Neural progenitor cell (in vitro differentiated cells): ENCODE data around the gene SLC25A2. TPM values are rescaled to one million over a fixed set of nuclear protein-coding genes. Genes with fewer than 3 reads are reported as not detected.

Source experiments
- DNase-seq: peaks from one replicate; pipeline ENCODE4 v3.0.0-alpha.2; 2016; ENCODE audit warnings: low spot score
- H2AFZ ChIP-seq: fragments of 200-600 bp; sonication (generic); replicated peaks from 2 replicates; pipeline ENCODE4 v1.6.1; 2016; ENCODE audit warnings: antibody characterized with exemption
- H3F3A ChIP-seq: fragments of 200-600 bp; sonication (generic); 2 replicates; pipeline ENCODE4 v1.6.1; 2016; ENCODE audit warnings: antibody characterized with exemption, low read depth
- H3K27ac ChIP-seq: fragments of 200-600 bp; sonication (generic); 2 replicates; pipeline ENCODE4 v1.5.1; 2016; ENCODE audit warnings: mild to moderate bottlenecking
- H3K27me3 ChIP-seq: fragments of 200-600 bp; sonication (generic); 2 replicates; pipeline ENCODE4 v1.6.1; 2016; ENCODE audit warnings: mild to moderate bottlenecking, moderate library complexity
- H3K36me3 ChIP-seq: fragments of 200-600 bp; sonication (generic); 2 replicates; pipeline ENCODE4 v1.5.1; 2016
- H3K4me1 ChIP-seq: fragments of 200-600 bp; sonication (generic); 2 replicates; pipeline ENCODE4 v1.6.1; 2016; ENCODE audit warnings: mixed run types
- H3K4me2 ChIP-seq: fragments of 200-600 bp; sonication (generic); 2 replicates; pipeline ENCODE4 v1.6.1; 2016
- H3K4me3 ChIP-seq: fragments of 200-600 bp; sonication (generic); 2 replicates; pipeline ENCODE4 v1.5.1; 2016
- H3K79me2 ChIP-seq: fragments of 200-600 bp; sonication (generic); 2 replicates; pipeline ENCODE4 v1.6.1; 2016; ENCODE audit warnings: low read depth
- H3K9ac ChIP-seq: fragments of 200-600 bp; sonication (generic); 2 replicates; pipeline ENCODE4 v1.6.1; 2016
- H3K9me3 ChIP-seq: fragments of 200-600 bp; sonication (generic); 2 replicates; pipeline ENCODE4 v1.5.1; 2016; ENCODE audit warnings: low read depth
- H4K20me1 ChIP-seq: fragments of 200-600 bp; sonication (generic); 2 replicates; pipeline ENCODE4 v1.6.1; 2016; ENCODE audit warnings: low read depth
- H3K27ac Mint-ChIP-seq: 3 replicates; pipeline ENCODE4 v1.8.0; 2021; ENCODE audit warnings: mixed read lengths
- H3K27me3 Mint-ChIP-seq: 2 replicates; pipeline ENCODE4 v1.8.0; 2022; ENCODE audit warnings: low read depth, mild to moderate bottlenecking, inconsistent platforms, moderate library complexity, mixed read lengths; ENCODE audit not compliant: insufficient read depth
- H3K36me3 Mint-ChIP-seq: 3 replicates; pipeline ENCODE4 v1.8.0; 2021; ENCODE audit warnings: mixed read lengths
- H3K4me1 Mint-ChIP-seq: 3 replicates; pipeline ENCODE4 v1.8.0; 2021; ENCODE audit warnings: mixed read lengths
- H3K4me3 Mint-ChIP-seq: 3 replicates; pipeline ENCODE4 v1.8.0; 2021; ENCODE audit warnings: mild to moderate bottlenecking, moderate library complexity, mixed read lengths
- H3K9me3 Mint-ChIP-seq: 3 replicates; pipeline ENCODE4 v1.8.0; 2020; ENCODE audit warnings: mixed read lengths
- EZH2 ChIP-seq: fragments of 200-600 bp; sonication (generic); IDR thresholded peaks from 2 replicates; pipeline ENCODE4 v1.6.1; 2017; ENCODE audit warnings: antibody characterized with exemption, mild to moderate bottlenecking, moderate library complexity
- EZH2phosphoT487 ChIP-seq: fragments of 200-600 bp; sonication (generic); IDR thresholded peaks from 2 replicates; pipeline ENCODE4 v1.6.1; 2017; ENCODE audit warnings: antibody characterized with exemption
- total RNA-seq: library from RNA; depleted of rRNA; stranded (reverse); fragments of >200 nt; gene quantifications from 2 replicates; pipeline ENCODE4 v1.2.3, GENCODE V29; 2015; ENCODE audit warnings: low replicate concordance
- TF ChIP-seq, protein P1 (sequence below): fragments of 200-600 bp; sonication (generic); IDR thresholded peaks from 2 replicates; pipeline ENCODE4 v1.5.1; 2017; ENCODE audit warnings: antibody characterized with exemption, mild to moderate bottlenecking

The SLC25A2 gene
- total RNA-seq, 1 donor from 2014 or later: 0.22 TPM

DNA sequence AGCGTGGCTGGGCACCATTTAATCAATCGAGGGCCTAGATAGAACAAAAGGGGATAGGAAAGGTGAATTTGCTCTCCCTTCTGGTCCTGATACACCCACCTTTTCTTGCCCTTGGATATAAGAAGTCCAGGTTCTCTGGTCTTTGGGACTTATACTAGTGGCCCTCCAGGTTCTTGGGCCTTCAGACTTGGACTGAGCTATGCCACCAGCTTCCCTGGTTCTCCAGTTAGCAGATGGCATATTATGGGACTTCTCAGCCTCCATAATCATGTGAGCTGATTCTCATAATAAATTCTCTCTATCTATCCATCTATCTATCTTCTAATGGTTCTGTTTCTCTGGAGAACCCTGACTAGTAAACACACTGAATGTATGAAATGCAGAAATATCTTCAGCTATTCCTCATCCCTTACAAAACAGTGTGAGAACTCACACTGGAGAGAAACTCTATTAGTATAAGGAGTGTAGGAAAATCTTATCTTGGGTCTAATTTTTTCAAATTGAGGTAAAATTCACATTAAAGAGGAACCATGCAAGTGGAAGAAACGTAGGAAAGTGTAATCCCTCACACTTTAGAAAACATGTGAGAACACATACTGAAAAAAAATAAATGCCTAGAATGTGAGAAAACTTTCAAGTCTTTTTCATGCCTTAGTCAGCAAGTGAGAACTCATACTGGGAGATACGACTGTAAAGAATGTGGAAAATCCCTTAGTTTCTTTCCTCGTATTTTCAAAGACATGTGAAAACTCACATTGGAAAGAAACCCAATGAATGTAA lies 43.2 kb downstream of the SLC25A2 start:
- H3K4me1 ChIP-seq: no peaks in the 10 kb centered on the region
- no peaks in the 10 kb centered on the region for H3K27me3 ChIP-seq
- Mint-ChIP-seq H3K4me3 (no peak overlapping the region), H3K27ac (no peak overlapping the region), H3K9me3 (peaks cover 80% of the 10 kb centered on the region), H3K27me3 (peaks cover 3% of the 10 kb centered on the region), H3K4me1 (no peaks in the 10 kb centered on the region), H3K36me3 (peaks cover 8% of the 10 kb centered on the region)
- DNase-seq: peak; percentile 11
- no peaks in the 10 kb centered on the region for H3K79me2 ChIP-seq
- no peaks in the 10 kb centered on the region for H3K36me3 ChIP-seq
- H3K4me3 ChIP-seq: no peak overlapping the region
- no peak overlapping the region for H3K4me2 ChIP-seq
- H3K27ac ChIP-seq: no peak overlapping the region
- H3K9me3 ChIP-seq: peaks cover 56% of the 10 kb centered on the region
- H3F3A ChIP-seq: no peaks in the 10 kb centered on the region
- no peak overlapping the region for H2AFZ ChIP-seq
- TF ChIP-seq, protein P1, sequence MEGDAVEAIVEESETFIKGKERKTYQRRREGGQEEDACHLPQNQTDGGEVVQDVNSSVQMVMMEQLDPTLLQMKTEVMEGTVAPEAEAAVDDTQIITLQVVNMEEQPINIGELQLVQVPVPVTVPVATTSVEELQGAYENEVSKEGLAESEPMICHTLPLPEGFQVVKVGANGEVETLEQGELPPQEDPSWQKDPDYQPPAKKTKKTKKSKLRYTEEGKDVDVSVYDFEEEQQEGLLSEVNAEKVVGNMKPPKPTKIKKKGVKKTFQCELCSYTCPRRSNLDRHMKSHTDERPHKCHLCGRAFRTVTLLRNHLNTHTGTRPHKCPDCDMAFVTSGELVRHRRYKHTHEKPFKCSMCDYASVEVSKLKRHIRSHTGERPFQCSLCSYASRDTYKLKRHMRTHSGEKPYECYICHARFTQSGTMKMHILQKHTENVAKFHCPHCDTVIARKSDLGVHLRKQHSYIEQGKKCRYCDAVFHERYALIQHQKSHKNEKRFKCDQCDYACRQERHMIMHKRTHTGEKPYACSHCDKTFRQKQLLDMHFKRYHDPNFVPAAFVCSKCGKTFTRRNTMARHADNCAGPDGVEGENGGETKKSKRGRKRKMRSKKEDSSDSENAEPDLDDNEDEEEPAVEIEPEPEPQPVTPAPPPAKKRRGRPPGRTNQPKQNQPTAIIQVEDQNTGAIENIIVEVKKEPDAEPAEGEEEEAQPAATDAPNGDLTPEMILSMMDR: no peak
- TF ChIP-seq EZH2phosphoT487: no peak
- no peak for TF ChIP-seq EZH2
- no peak overlapping the region for H3K9ac ChIP-seq
- no peaks in the 10 kb centered on the region for H4K20me1 ChIP-seq

DNA sequence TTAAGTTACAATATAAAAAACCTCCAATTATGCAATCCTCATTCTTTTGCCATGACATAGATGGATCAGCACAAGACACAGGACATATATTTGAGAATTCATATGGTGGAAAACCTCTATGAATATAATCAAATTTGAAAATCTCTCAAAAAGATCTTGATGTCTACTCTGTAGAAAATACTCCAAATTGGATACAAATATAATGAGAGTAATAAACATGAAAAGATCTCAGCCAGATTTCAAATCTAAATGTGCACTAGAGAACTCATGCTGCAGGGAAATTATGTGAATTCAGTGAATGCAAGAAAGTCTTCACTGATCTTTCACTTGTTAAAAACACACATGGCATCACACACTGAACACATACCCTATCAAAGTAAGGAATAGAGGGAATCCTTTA lies 44.9 kb downstream of the SLC25A2 start:
- Histone ChIP-seq H4K20me1 (no peaks in the 10 kb centered on the region), H2AFZ (no peak overlapping the region), H3K79me2 (no peaks in the 10 kb centered on the region), H3K9ac (no peak overlapping the region), H3K27me3 (no peaks in the 10 kb centered on the region), H3K9me3 (peaks cover 63% of the 10 kb centered on the region), H3K4me1 (no peaks in the 10 kb centered on the region), H3F3A (no peaks in the 10 kb centered on the region), H3K36me3 (no peaks in the 10 kb centered on the region), H3K4me3 (no peak overlapping the region), H3K27ac (no peak overlapping the region), H3K4me2 (no peak overlapping the region)
- no peak for TF ChIP-seq EZH2phosphoT487
- TF ChIP-seq, protein P1: no peak
- no peak for TF ChIP-seq EZH2
- Mint-ChIP-seq H3K9me3 (peaks cover 83% of the 10 kb centered on the region), H3K36me3 (peaks cover 6% of the 10 kb centered on the region), H3K27ac (no peak overlapping the region), H3K4me3 (no peak overlapping the region), H3K4me1 (no peaks in the 10 kb centered on the region), H3K27me3 (peaks cover 3% of the 10 kb centered on the region)
- no peak for DNase-seq

DNA sequence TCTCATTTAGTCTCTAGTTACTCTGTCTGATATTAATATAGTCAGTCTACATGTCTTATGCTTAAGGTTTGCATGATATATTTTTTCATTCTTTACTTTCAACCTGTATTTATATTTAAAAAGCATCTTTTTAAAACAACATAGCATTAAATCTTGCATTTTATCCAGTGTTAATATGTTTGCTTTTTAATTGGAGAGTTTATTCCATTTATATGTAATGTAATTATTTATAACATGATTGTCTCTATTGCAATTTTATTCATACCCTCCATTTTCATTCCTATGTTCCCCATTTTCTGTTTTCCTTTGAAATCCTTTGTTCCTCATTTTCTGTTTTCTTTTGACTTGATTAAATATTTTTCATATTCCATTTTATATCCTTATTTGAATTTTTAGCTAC lies 45.4 kb downstream of the SLC25A2 start:
- H3K9me3 Mint-ChIP-seq: peaks cover 83% of the 10 kb centered on the region
- Histone ChIP-seq H3F3A (no peaks in the 10 kb centered on the region), H4K20me1 (no peaks in the 10 kb centered on the region), H3K4me3 (no peak overlapping the region), H3K9ac (no peak overlapping the region), H3K4me2 (no peak overlapping the region), H2AFZ (no peak overlapping the region), H3K27ac (no peak overlapping the region), H3K4me1 (no peaks in the 10 kb centered on the region), H3K27me3 (no peaks in the 10 kb centered on the region), H3K9me3 (peaks cover 68% of the 10 kb centered on the region), H3K79me2 (no peaks in the 10 kb centered on the region), H3K36me3 (no peaks in the 10 kb centered on the region)
- no peak for DNase-seq
- no peaks in the 10 kb centered on the region for H3K4me1 Mint-ChIP-seq
- TF ChIP-seq EZH2 (no peak), EZH2phosphoT487 (no peak)
- TF ChIP-seq, protein P1: no peak
- no peak overlapping the region for H3K27ac Mint-ChIP-seq
- peaks cover 6% of the 10 kb centered on the region for H3K36me3 Mint-ChIP-seq
- no peak overlapping the region for H3K4me3 Mint-ChIP-seq
- H3K27me3 Mint-ChIP-seq: peaks cover 3% of the 10 kb centered on the region

Other genes starting within 250 kb of the SLC25A2 start
- 34.2 and 48.4 TPM in 2 replicates for gene PCDHB2, start 209.4 kb downstream of the SLC25A2 start, total RNA-seq
- 5.6 and 6.7 TPM in 2 replicates for gene PCDHB3, start 203.6 kb downstream of the SLC25A2 start, total RNA-seq
- gene PCDHB4, start 182.2 kb downstream of the SLC25A2 start, total RNA-seq: 1.9 and 2.3 TPM in 2 replicates
- gene PCDHB5, start 168.8 kb downstream of the SLC25A2 start, total RNA-seq: 11.9 and 15.2 TPM in 2 replicates
- 0.90 and 1.5 TPM in 2 replicates for gene PCDHB6, start 154.0 kb downstream of the SLC25A2 start, total RNA-seq
- gene PCDHB7, start 131.4 kb downstream of the SLC25A2 start, total RNA-seq: 0.21 and 0.90 TPM in 2 replicates
- gene PCDHB8, start 126.3 kb downstream of the SLC25A2 start, total RNA-seq: 0.31 TPM in 1 of 2 replicates, not detected in the other
- 4.0 and 4.5 TPM in 2 replicates for gene PCDHB16, start 121.7 kb downstream of the SLC25A2 start, total RNA-seq
- gene PCDHB9, start 116.9 kb downstream of the SLC25A2 start, total RNA-seq: 3.1 and 4.6 TPM in 2 replicates
- gene PCDHB10, start 111.7 kb downstream of the SLC25A2 start, total RNA-seq: 9.3 and 10.4 TPM in 2 replicates
- 3.8 and 4.0 TPM in 2 replicates for gene PCDHB11, start 104.4 kb downstream of the SLC25A2 start, total RNA-seq
- 3.0 and 3.8 TPM in 2 replicates for gene PCDHB12, start 95.3 kb downstream of the SLC25A2 start, total RNA-seq
- gene PCDHB13, start 90.1 kb downstream of the SLC25A2 start, total RNA-seq: 2.4 and 3.0 TPM in 2 replicates
- gene PCDHB14, start 80.7 kb downstream of the SLC25A2 start, total RNA-seq: 7.2 and 7.4 TPM in 2 replicates
- gene PCDHB15, start 58.7 kb downstream of the SLC25A2 start, total RNA-seq: 7.8 and 9.4 TPM in 2 replicates
- 121 and 157 TPM in 2 replicates for gene TAF7, start 16.7 kb upstream of the SLC25A2 start, total RNA-seq
- gene PCDHGA1, start 26.5 kb upstream of the SLC25A2 start, total RNA-seq: 1.0 and 1.5 TPM in 2 replicates
- 0.37 and 0.71 TPM in 2 replicates for gene PCDHGA2, start 34.7 kb upstream of the SLC25A2 start, total RNA-seq
- gene PCDHGA3, start 39.8 kb upstream of the SLC25A2 start, total RNA-seq: 0.34 and 0.54 TPM in 2 replicates
- 3.6 and 4.3 TPM in 2 replicates for gene PCDHGB1, start 46.0 kb upstream of the SLC25A2 start, total RNA-seq
- 2.3 and 2.4 TPM in 2 replicates for gene PCDHGA4, start 51.0 kb upstream of the SLC25A2 start, total RNA-seq
- gene PCDHGB2, start 55.9 kb upstream of the SLC25A2 start, total RNA-seq: 2.1 and 2.2 TPM in 2 replicates
- 0.71 and 1.3 TPM in 2 replicates for gene PCDHGA5, start 60.1 kb upstream of the SLC25A2 start, total RNA-seq
- 0.74 and 0.95 TPM in 2 replicates for gene PCDHGB3, start 66.2 kb upstream of the SLC25A2 start, total RNA-seq
- gene PCDHGA6, start 69.8 kb upstream of the SLC25A2 start, total RNA-seq: 0.77 and 1.4 TPM in 2 replicates
- 0.81 and 1.1 TPM in 2 replicates for gene PCDHGA7, start 78.7 kb upstream of the SLC25A2 start, total RNA-seq
- gene PCDHGB4, start 83.6 kb upstream of the SLC25A2 start, total RNA-seq: 10.4 and 14.9 TPM in 2 replicates
- gene PCDHGA8, start 88.6 kb upstream of the SLC25A2 start, total RNA-seq: 2.3 and 3.3 TPM in 2 replicates
- gene PCDHGB5, start 93.9 kb upstream of the SLC25A2 start, total RNA-seq: 2.0 and 3.7 TPM in 2 replicates
- gene PCDHGA9, start 98.7 kb upstream of the SLC25A2 start, total RNA-seq: 0.97 and 2.2 TPM in 2 replicates
- gene PCDHGB6, start 104.0 kb upstream of the SLC25A2 start, total RNA-seq: 13.2 and 22.1 TPM in 2 replicates
- 4.2 and 4.7 TPM in 2 replicates for gene PCDHGA10, start 108.9 kb upstream of the SLC25A2 start, total RNA-seq
- 21.1 and 23.9 TPM in 2 replicates for gene PCDHGB7, start 113.6 kb upstream of the SLC25A2 start, total RNA-seq
- 9.5 and 13.3 TPM in 2 replicates for gene PCDHGA11, start 117.0 kb upstream of the SLC25A2 start, total RNA-seq
- 0.79 and 2.2 TPM in 2 replicates for gene PCDHGA12, start 126.5 kb upstream of the SLC25A2 start, total RNA-seq
- gene PCDHGC3, start 171.9 kb upstream of the SLC25A2 start, total RNA-seq: 14.7 and 17.2 TPM in 2 replicates
- 5.0 and 10.4 TPM in 2 replicates for gene PCDHGC4, start 181.0 kb upstream of the SLC25A2 start, total RNA-seq
- 0.43 and 1.3 TPM in 2 replicates for gene PCDHGC5, start 185.0 kb upstream of the SLC25A2 start, total RNA-seq